Bronchial epithelial cell (primary cell): ENCODE data around the gene EGFR. TPM values are rescaled to one million over a fixed set of nuclear protein-coding genes. Genes with fewer than 3 reads are reported as not detected.

ENCODE experiments used
- DNase-seq: peaks from one replicate; pipeline ENCODE4 v3.0.0-alpha.2; 2010; ENCODE audit warnings: low read depth
- FAIRE-seq: peaks from 2 replicates; lab custom pipeline; 2011; peaks lifted over from hg19 to GRCh38; lab: Jason Lieb, UNC
- H3K27me3 ChIP-seq: 2 replicates; pipeline ENCODE4 v1.5.1; 2011; ENCODE audit warnings: low read length; ENCODE audit not compliant: control insufficient read depth, insufficient read depth
- H3K36me3 ChIP-seq: 2 replicates; pipeline ENCODE4 v1.5.1; 2011; ENCODE audit warnings: low read length; ENCODE audit not compliant: control insufficient read depth, insufficient read depth
- H3K4me3 ChIP-seq: 2 replicates; pipeline ENCODE4 v1.5.1; 2011; ENCODE audit warnings: mild to moderate bottlenecking, low read depth, low read length, control low read depth
- total RNA-seq: library from RNA; depleted of rRNA; stranded (reverse); fragments of >200 nt; gene quantifications from 2 replicates; pipeline ENCODE4 v1.2.1, GENCODE V29; 2014
- TF ChIP-seq, protein P1 (sequence below): IDR thresholded peaks from 2 replicates; pipeline ENCODE4 v1.5.1; 2011; ENCODE audit warnings: mild to moderate bottlenecking, moderate library complexity, low read length, control low read depth, inconsistent platforms; ENCODE audit not compliant: insufficient read depth, severe bottlenecking

The EGFR gene
- total RNA-seq, 1 donor from 2014 or later: 137 TPM

DNA sequence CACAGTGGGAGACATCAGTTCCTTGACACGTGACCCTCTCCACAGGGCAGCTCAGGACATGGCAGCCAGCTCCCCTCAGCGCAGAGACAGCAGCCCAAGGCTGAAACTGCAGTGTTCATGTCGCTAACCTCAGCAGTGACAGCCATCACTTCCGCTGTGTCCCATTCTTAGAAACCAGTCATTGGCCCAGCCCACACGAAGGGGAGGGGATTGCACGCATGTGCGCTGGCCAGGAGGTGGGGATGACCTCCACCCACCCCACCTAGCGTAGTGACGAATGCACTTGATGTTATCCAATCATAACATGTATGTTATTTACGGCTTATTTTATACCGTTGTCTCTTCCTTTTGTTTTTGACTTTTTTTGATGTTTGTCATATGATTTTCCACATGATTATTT is 36.9 kb upstream of the EGFR start:
- TF ChIP-seq, protein P1, sequence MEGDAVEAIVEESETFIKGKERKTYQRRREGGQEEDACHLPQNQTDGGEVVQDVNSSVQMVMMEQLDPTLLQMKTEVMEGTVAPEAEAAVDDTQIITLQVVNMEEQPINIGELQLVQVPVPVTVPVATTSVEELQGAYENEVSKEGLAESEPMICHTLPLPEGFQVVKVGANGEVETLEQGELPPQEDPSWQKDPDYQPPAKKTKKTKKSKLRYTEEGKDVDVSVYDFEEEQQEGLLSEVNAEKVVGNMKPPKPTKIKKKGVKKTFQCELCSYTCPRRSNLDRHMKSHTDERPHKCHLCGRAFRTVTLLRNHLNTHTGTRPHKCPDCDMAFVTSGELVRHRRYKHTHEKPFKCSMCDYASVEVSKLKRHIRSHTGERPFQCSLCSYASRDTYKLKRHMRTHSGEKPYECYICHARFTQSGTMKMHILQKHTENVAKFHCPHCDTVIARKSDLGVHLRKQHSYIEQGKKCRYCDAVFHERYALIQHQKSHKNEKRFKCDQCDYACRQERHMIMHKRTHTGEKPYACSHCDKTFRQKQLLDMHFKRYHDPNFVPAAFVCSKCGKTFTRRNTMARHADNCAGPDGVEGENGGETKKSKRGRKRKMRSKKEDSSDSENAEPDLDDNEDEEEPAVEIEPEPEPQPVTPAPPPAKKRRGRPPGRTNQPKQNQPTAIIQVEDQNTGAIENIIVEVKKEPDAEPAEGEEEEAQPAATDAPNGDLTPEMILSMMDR: no peak
- Histone ChIP-seq H3K4me3 (no peak overlapping the region), H3K36me3 (no peaks in the 10 kb centered on the region), H3K27me3 (no peaks in the 10 kb centered on the region)
- DNase-seq (no peak), FAIRE-seq (no peak)

- FAIRE-seq: peak; percentile 98
- Histone ChIP-seq H3K36me3 (no peaks in the 10 kb centered on the region), H3K4me3 (no peak overlapping the region), H3K27me3 (no peaks in the 10 kb centered on the region)
- DNase-seq: peak; percentile 98
- TF ChIP-seq, protein P1: no peak
These were observed 33.1 kb upstream of the EGFR start for GRCh38 chr7:54985426-54986330.

GRCh38 chr7:54986716-54987115 is 32.1 kb upstream of the EGFR start:
- H3K27me3 ChIP-seq: no peaks in the 10 kb centered on the region
- peak; percentile 73 for DNase-seq
- no peaks in the 10 kb centered on the region for H3K36me3 ChIP-seq
- no peak for FAIRE-seq
- TF ChIP-seq, protein P1: no peak
- no peak overlapping the region for H3K4me3 ChIP-seq

DNA sequence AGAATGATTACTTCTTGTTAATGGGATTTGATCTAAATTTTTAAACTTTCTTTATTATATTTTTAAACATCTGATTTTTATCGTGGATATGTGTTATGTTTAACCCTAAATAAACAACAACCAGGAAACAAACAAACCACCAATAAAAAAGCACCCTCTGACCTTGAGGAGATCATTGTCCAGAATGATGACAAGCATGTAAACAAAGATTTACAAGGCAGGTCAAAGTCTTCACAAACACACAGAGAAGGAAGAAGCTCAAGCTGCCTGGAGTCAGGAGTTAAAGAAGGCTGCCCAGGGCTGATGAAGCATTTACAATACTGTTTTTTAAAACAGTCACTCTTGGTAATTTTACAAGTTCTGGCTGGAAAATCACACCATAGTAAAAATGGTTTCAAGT is 31.0 kb upstream of the EGFR start:
- no peaks in the 10 kb centered on the region for H3K36me3 ChIP-seq
- TF ChIP-seq, protein P1: no peak
- FAIRE-seq (no peak), DNase-seq (no peak)
- no peaks in the 10 kb centered on the region for H3K27me3 ChIP-seq
- H3K4me3 ChIP-seq: no peak overlapping the region

- no peak for FAIRE-seq
- no peak overlapping the region for H3K4me3 ChIP-seq
- DNase-seq: no peak
- H3K27me3 ChIP-seq: no peaks in the 10 kb centered on the region
- no peaks in the 10 kb centered on the region for H3K36me3 ChIP-seq
- TF ChIP-seq, protein P1: no peak
These were observed 30.3 kb upstream of the EGFR start for GRCh38 chr7:54988516-54988915.
